SK-N-SH treated with all-trans-retinoic acid at 6 μM for 48 hours (cell line): ENCODE data around the gene PPP1R12A.

Experiments
- ARNTL ChIP-seq: fragments of 450-650 bp; formaldehyde crosslinking; IDR thresholded peaks from 2 replicates; pipeline ENCODE4 v1.5.0; 2020; ENCODE audit warnings: low read depth, mild to moderate bottlenecking, moderate library complexity, borderline replicate concordance
- OSR1 ChIP-seq: fragments of 250-450 bp; sonication (Bioruptor Pico); IDR thresholded peaks from 2 replicates; pipeline ENCODE4 v1.8.0; 2022; ENCODE audit warnings: moderate library complexity, mild to moderate bottlenecking, inconsistent platforms
- PPARA ChIP-seq: fragments of 250-450 bp; sonication (Bioruptor Pico); IDR thresholded peaks from 2 replicates; pipeline ENCODE4 v1.5.0; 2020; ENCODE audit warnings: mild to moderate bottlenecking, borderline replicate concordance
- RARB ChIP-seq: fragments of 250-450 bp; sonication (Bioruptor Pico); IDR thresholded peaks from 2 replicates; pipeline ENCODE4 v1.8.0; 2021; ENCODE audit warnings: mild to moderate bottlenecking, moderate library complexity
- ZNF565 ChIP-seq: fragments of 450-650 bp; formaldehyde crosslinking; conservative IDR thresholded peaks from 2 replicates; pipeline ENCODE4 v1.5.0; 2020; ENCODE audit warnings: low read depth, mild to moderate bottlenecking, moderate library complexity
- ZNF8 ChIP-seq: fragments of 450-650 bp; formaldehyde crosslinking; IDR thresholded peaks from 2 replicates; pipeline ENCODE4 v1.5.0; 2020; ENCODE audit warnings: mild to moderate bottlenecking, moderate library complexity

DNA sequence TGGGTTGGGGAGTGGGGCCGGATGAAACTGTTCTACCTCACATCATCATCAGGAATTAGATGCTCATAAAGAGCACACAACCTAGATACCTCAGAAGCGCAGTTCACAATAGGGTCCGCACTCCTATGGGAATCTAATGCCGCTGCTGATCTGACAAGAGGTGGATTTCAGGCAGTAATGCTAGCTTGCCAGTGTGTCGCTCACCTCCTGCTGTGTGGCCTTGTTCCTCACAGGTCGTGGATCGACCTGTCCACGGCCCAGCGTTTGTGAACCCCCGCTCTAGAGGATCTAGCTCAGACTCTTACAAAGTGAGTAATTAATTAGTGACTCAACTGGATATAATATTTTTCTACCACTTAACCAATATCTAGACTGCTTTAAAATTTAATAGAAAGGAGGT lies 5.8 kb downstream of the PPP1R12A start:
- no peak for TF ChIP-seq ARNTL (CRISPR knock-in tag)
- no peak for TF ChIP-seq ZNF8
- TF ChIP-seq OSR1 (CRISPR knock-in tag), result no peak
- TF ChIP-seq PPARA (CRISPR knock-in tag), result no peak
- TF ChIP-seq ZNF565, result no peak
- TF ChIP-seq RARB (CRISPR knock-in tag), result no peak
